ENCODE measurements around the gene TLR6.
A peak's percentile ranks its signal among the peaks of the same experiment; 100 is the strongest.

TLR6 gene

DNA sequence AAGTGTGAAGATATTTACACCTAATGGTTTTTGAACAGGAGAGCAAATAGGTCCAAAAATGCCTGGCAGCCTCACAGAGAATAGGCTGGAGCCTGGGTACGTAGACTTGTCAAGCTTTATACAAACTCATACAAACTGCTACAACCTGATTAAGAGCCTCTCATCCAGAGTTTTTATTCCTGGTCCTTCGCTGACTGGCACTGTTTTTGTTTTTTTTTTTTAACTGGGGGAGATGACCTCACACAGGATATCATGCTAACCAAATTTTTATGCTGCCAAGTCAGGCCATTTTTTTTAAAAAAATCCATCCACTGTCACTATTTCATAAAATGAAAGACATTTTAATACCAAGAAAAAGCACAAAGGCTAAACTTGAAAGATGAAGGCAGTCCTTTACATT, 12.9 kb upstream of the TLR6 start:
- TF ChIP-seq ZC3H10 (CRISPR knock-in tag; IDR thresholded peaks at IDR 0.05): no peak
- TF ChIP-seq ESRRG (CRISPR knock-in tag; IDR thresholded peaks at IDR 0.05): no peak
- TF ChIP-seq, protein P1, sequence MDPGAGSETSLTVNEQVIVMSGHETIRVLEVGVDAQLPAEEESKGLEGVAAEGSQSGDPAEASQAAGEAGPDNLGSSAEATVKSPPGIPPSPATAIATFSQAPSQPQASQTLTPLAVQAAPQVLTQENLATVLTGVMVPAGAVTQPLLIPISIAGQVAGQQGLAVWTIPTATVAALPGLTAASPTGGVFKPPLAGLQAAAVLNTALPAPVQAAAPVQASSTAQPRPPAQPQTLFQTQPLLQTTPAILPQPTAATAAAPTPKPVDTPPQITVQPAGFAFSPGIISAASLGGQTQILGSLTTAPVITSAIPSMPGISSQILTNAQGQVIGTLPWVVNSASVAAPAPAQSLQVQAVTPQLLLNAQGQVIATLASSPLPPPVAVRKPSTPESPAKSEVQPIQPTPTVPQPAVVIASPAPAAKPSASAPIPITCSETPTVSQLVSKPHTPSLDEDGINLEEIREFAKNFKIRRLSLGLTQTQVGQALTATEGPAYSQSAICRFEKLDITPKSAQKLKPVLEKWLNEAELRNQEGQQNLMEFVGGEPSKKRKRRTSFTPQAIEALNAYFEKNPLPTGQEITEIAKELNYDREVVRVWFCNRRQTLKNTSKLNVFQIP (CRISPR knock-in tag; IDR thresholded peaks at IDR 0.05; ENCODE audit: borderline replicate concordance, low read depth): no peak
- no peak for TF ChIP-seq OSR1 (CRISPR knock-in tag; IDR thresholded peaks at IDR 0.05)
- TF ChIP-seq TOX (CRISPR knock-in tag; IDR thresholded peaks at IDR 0.05; ENCODE audit: borderline replicate concordance): no peak
- TF ChIP-seq TCF4 (CRISPR knock-in tag; IDR thresholded peaks at IDR 0.05; ENCODE audit: borderline replicate concordance): no peak
- no peak for TF ChIP-seq PPARA (CRISPR knock-in tag; IDR thresholded peaks at IDR 0.05; ENCODE audit: borderline replicate concordance)
- TF ChIP-seq, protein P2, sequence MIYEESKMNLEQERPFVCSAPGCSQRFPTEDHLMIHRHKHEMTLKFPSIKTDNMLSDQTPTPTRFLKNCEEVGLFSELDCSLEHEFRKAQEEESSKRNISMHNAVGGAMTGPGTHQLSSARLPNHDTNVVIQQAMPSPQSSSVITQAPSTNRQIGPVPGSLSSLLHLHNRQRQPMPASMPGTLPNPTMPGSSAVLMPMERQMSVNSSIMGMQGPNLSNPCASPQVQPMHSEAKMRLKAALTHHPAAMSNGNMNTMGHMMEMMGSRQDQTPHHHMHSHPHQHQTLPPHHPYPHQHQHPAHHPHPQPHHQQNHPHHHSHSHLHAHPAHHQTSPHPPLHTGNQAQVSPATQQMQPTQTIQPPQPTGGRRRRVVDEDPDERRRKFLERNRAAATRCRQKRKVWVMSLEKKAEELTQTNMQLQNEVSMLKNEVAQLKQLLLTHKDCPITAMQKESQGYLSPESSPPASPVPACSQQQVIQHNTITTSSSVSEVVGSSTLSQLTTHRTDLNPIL (CRISPR knock-in tag; IDR thresholded peaks at IDR 0.05; ENCODE audit: low read depth): no peak
- no peak for TF ChIP-seq CSDC2 (CRISPR knock-in tag; IDR thresholded peaks at IDR 0.05)
- no peak for TF ChIP-seq RARB (CRISPR knock-in tag; IDR thresholded peaks at IDR 0.05)
- TF ChIP-seq ZNF8 (CRISPR knock-in tag; IDR thresholded peaks at IDR 0.05): no peak
- TF ChIP-seq BACH2 (CRISPR knock-in tag; IDR thresholded peaks at IDR 0.05; ENCODE audit: borderline replicate concordance): no peak
- TF ChIP-seq, protein P3, sequence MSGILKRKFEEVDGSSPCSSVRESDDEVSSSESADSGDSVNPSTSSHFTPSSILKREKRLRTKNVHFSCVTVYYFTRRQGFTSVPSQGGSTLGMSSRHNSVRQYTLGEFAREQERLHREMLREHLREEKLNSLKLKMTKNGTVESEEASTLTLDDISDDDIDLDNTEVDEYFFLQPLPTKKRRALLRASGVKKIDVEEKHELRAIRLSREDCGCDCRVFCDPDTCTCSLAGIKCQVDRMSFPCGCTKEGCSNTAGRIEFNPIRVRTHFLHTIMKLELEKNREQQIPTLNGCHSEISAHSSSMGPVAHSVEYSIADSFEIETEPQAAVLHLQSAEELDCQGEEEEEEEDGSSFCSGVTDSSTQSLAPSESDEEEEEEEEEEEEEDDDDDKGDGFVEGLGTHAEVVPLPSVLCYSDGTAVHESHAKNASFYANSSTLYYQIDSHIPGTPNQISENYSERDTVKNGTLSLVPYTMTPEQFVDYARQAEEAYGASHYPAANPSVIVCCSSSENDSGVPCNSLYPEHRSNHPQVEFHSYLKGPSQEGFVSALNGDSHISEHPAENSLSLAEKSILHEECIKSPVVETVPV (CRISPR knock-in tag; IDR thresholded peaks at IDR 0.05): no peak
- ATAC-seq: no peak

DNA sequence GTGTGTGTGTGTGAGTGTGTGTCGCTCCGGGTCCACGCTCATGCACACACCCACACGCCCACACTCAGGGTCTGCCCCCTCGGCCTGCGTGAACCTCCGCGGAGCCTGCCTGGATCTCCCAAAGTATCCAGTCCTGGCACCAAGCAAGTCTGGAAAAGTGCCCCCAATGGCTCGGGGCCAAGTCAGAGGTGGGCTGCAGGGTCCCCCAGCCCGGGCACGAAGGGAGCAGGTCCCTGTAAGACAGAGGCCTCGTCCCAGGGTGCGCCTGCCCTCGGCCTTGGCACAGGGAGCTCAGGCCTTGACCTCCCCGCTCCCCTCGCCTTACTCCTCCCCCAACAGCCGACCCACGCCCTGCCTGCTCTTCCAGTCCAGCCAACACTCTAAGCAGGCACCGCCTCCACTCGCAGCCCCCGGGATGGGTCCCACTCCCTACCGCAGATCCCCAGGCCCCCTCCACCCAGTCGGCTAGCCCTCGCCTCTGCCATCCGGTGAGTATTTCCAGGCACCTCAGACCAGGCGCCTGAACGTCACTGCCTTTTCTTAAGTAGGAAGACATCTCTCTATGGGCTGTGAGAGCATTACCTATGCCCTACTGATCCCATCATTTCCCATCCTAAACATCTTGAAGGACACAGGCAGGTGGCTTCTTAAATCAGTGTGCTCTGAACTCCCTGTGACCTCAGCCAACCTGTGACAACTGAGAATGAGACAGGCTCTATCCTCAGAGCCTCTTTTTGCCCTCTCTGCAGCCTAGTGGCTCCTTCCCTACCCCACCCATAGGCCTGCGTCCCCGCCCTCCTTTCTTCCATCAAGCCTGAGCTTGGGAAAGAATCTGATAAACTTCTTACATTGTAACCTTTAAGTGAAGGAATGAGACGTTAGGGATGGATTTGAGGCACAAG, 11.7 kb upstream of the TLR6 start:
- TF ChIP-seq TCF4 (CRISPR knock-in tag; IDR thresholded peaks at IDR 0.05; ENCODE audit: borderline replicate concordance): no peak
- TF ChIP-seq ZNF8 (CRISPR knock-in tag; IDR thresholded peaks at IDR 0.05): no peak
- no peak for TF ChIP-seq RARB (CRISPR knock-in tag; IDR thresholded peaks at IDR 0.05)
- no peak for TF ChIP-seq CSDC2 (CRISPR knock-in tag; IDR thresholded peaks at IDR 0.05)
- no peak for TF ChIP-seq ZNF565 (CRISPR knock-in tag; conservative IDR thresholded peaks at IDR 0.05; ENCODE audit: low read depth)
- no peak for TF ChIP-seq ZFP3 (CRISPR knock-in tag; IDR thresholded peaks at IDR 0.05)
- TF ChIP-seq, protein P4, sequence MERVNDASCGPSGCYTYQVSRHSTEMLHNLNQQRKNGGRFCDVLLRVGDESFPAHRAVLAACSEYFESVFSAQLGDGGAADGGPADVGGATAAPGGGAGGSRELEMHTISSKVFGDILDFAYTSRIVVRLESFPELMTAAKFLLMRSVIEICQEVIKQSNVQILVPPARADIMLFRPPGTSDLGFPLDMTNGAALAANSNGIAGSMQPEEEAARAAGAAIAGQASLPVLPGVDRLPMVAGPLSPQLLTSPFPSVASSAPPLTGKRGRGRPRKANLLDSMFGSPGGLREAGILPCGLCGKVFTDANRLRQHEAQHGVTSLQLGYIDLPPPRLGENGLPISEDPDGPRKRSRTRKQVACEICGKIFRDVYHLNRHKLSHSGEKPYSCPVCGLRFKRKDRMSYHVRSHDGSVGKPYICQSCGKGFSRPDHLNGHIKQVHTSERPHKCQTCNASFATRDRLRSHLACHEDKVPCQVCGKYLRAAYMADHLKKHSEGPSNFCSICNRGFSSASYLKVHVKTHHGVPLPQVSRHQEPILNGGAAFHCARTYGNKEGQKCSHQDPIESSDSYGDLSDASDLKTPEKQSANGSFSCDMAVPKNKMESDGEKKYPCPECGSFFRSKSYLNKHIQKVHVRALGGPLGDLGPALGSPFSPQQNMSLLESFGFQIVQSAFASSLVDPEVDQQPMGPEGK (CRISPR knock-in tag; IDR thresholded peaks at IDR 0.05; ENCODE audit: borderline replicate concordance): no peak
- TF ChIP-seq, protein P3 (CRISPR knock-in tag; IDR thresholded peaks at IDR 0.05): no peak
- no peak for TF ChIP-seq GLIS3 (CRISPR knock-in tag; IDR thresholded peaks at IDR 0.05)
- no peak for TF ChIP-seq SNAI2 (CRISPR knock-in tag; IDR thresholded peaks at IDR 0.05)
- TF ChIP-seq ESRRG (CRISPR knock-in tag; IDR thresholded peaks at IDR 0.05): no peak
- TF ChIP-seq, protein P1 (CRISPR knock-in tag; IDR thresholded peaks at IDR 0.05; ENCODE audit: borderline replicate concordance, low read depth): no peak
- no peak for TF ChIP-seq BACH2 (CRISPR knock-in tag; IDR thresholded peaks at IDR 0.05; ENCODE audit: borderline replicate concordance)
- TF ChIP-seq OSR1 (CRISPR knock-in tag; IDR thresholded peaks at IDR 0.05): no peak
- ATAC-seq: peak; percentile 44

Data from SK-N-SH treated with all-trans-retinoic acid at 6 μM for 48 hours (cell line).